Measurements from ENCODE around the gene C14orf119.

The C14orf119 gene

GRCh38 chr14:23066855-23067744 is 28.2 kb upstream of the C14orf119 start:
- H3K4me3 ChIP-seq (ENCODE audit: low read depth in 1 of 2, low read length in 2 of 2), result no peak overlapping the region
- H3K9me3 ChIP-seq (ENCODE audit: low read length), result no peaks in the 10 kb centered on the region
- peaks cover 59% of the 10 kb centered on the region for H3K36me3 ChIP-seq (ENCODE audit: insufficient read depth, low read length)
- no peak overlapping the region for H3K27ac ChIP-seq (ENCODE audit: low read depth, low read length)
- no peak overlapping the region for H3K9ac ChIP-seq (ENCODE audit: low read length)
- no peaks in the 10 kb centered on the region for H3K27me3 ChIP-seq (ENCODE audit: control insufficient read depth in 1 of 2, insufficient read depth in 2 of 2, low read length in 2 of 2)
- H3K4me1 ChIP-seq (ENCODE audit: insufficient read depth, low read length), result peaks cover 19% of the 10 kb centered on the region

- Histone ChIP-seq H3K27ac (ENCODE audit: low read depth, low read length) (no peak overlapping the region), H3K9ac (ENCODE audit: low read length) (no peak overlapping the region), H3K4me1 (ENCODE audit: insufficient read depth, low read length) (peaks cover 18% of the 10 kb centered on the region), H3K4me3 (ENCODE audit: low read depth in 1 of 2, low read length in 2 of 2) (no peak overlapping the region), H3K9me3 (ENCODE audit: low read length) (no peaks in the 10 kb centered on the region), H3K36me3 (ENCODE audit: insufficient read depth, low read length) (peaks cover 57% of the 10 kb centered on the region), H3K27me3 (ENCODE audit: control insufficient read depth in 1 of 2, insufficient read depth in 2 of 2, low read length in 2 of 2) (no peaks in the 10 kb centered on the region)
Observed at GRCh38 chr14:23067847-23068788, 27.2 kb upstream of the C14orf119 start.

- Histone ChIP-seq H3K27me3 (ENCODE audit: control insufficient read depth in 1 of 2, insufficient read depth in 2 of 2, low read length in 2 of 2) (no peaks in the 10 kb centered on the region), H3K9me3 (ENCODE audit: low read length) (no peaks in the 10 kb centered on the region), H3K27ac (ENCODE audit: low read depth, low read length) (peak overlapping the region; percentile 2), H3K4me3 (ENCODE audit: low read depth in 1 of 2, low read length in 2 of 2) (no peak overlapping the region), H3K36me3 (ENCODE audit: insufficient read depth, low read length) (peaks cover 53% of the 10 kb centered on the region), H3K4me1 (ENCODE audit: insufficient read depth, low read length) (peaks cover 18% of the 10 kb centered on the region), H3K9ac (ENCODE audit: low read length) (no peak overlapping the region)
Observed at GRCh38 chr14:23068789-23069412, 26.4 kb upstream of the C14orf119 start.

- peak overlapping the region; percentile 2 for H3K27ac ChIP-seq (ENCODE audit: low read depth, low read length)
- peaks cover 53% of the 10 kb centered on the region for H3K36me3 ChIP-seq (ENCODE audit: insufficient read depth, low read length)
- no peak overlapping the region for H3K4me3 ChIP-seq (ENCODE audit: low read depth in 1 of 2, low read length in 2 of 2)
- H3K4me1 ChIP-seq (ENCODE audit: insufficient read depth, low read length), result peaks cover 18% of the 10 kb centered on the region
- no peaks in the 10 kb centered on the region for H3K9me3 ChIP-seq (ENCODE audit: low read length)
- H3K9ac ChIP-seq (ENCODE audit: low read length), result no peak overlapping the region
- H3K27me3 ChIP-seq (ENCODE audit: control insufficient read depth in 1 of 2, insufficient read depth in 2 of 2, low read length in 2 of 2), result no peaks in the 10 kb centered on the region
Observed at GRCh38 chr14:23069413-23069806, 25.9 kb upstream of the C14orf119 start.

GRCh38 chr14:23070262-23071129 is 24.8 kb upstream of the C14orf119 start:
- Histone ChIP-seq H3K27me3 (ENCODE audit: control insufficient read depth in 1 of 2, insufficient read depth in 2 of 2, low read length in 2 of 2) (no peaks in the 10 kb centered on the region), H3K9me3 (ENCODE audit: low read length) (no peaks in the 10 kb centered on the region), H3K9ac (ENCODE audit: low read length) (peak overlapping the region; percentile 80), H3K4me3 (ENCODE audit: low read depth in 1 of 2, low read length in 2 of 2) (peak overlapping the region; percentile 50 to 73), H3K27ac (ENCODE audit: low read depth, low read length) (peak overlapping the region; percentile 90), H3K4me1 (ENCODE audit: insufficient read depth, low read length) (peaks cover 18% of the 10 kb centered on the region), H3K36me3 (ENCODE audit: insufficient read depth, low read length) (peaks cover 54% of the 10 kb centered on the region)

GRCh38 chr14:23071244-23071920 is 23.9 kb upstream of the C14orf119 start:
- peak overlapping the region; percentile 90 for H3K27ac ChIP-seq (ENCODE audit: low read depth, low read length)
- H3K36me3 ChIP-seq (ENCODE audit: insufficient read depth, low read length), result peaks cover 54% of the 10 kb centered on the region
- H3K9me3 ChIP-seq (ENCODE audit: low read length), result no peaks in the 10 kb centered on the region
- peak overlapping the region; percentile 50 to 73 for H3K4me3 ChIP-seq (ENCODE audit: low read depth in 1 of 2, low read length in 2 of 2)
- H3K27me3 ChIP-seq (ENCODE audit: control insufficient read depth in 1 of 2, insufficient read depth in 2 of 2, low read length in 2 of 2), result no peaks in the 10 kb centered on the region
- peaks cover 18% of the 10 kb centered on the region for H3K4me1 ChIP-seq (ENCODE audit: insufficient read depth, low read length)
- H3K9ac ChIP-seq (ENCODE audit: low read length), result peak overlapping the region; percentile 80

- H3K9me3 ChIP-seq (ENCODE audit: low read length), result no peaks in the 10 kb centered on the region
- peaks cover 18% of the 10 kb centered on the region for H3K4me1 ChIP-seq (ENCODE audit: insufficient read depth, low read length)
- peak overlapping the region; percentile 90 for H3K27ac ChIP-seq (ENCODE audit: low read depth, low read length)
- H3K27me3 ChIP-seq (ENCODE audit: control insufficient read depth in 1 of 2, insufficient read depth in 2 of 2, low read length in 2 of 2), result no peaks in the 10 kb centered on the region
- H3K4me3 ChIP-seq (ENCODE audit: low read depth in 1 of 2, low read length in 2 of 2), result peak overlapping the region; percentile 50 to 73
- H3K36me3 ChIP-seq (ENCODE audit: insufficient read depth, low read length), result peaks cover 56% of the 10 kb centered on the region
- peak overlapping the region; percentile 80 for H3K9ac ChIP-seq (ENCODE audit: low read length)
Observed at GRCh38 chr14:23071921-23072539, 23.3 kb upstream of the C14orf119 start.

GRCh38 chr14:23074906-23075305 is 20.4 kb upstream of the C14orf119 start:
- Histone ChIP-seq H3K4me1 (ENCODE audit: insufficient read depth, low read length) (peaks cover 18% of the 10 kb centered on the region), H3K9me3 (ENCODE audit: low read length) (no peaks in the 10 kb centered on the region), H3K9ac (ENCODE audit: low read length) (no peak overlapping the region), H3K4me3 (ENCODE audit: low read depth in 1 of 2, low read length in 2 of 2) (no peak overlapping the region), H3K27ac (ENCODE audit: low read depth, low read length) (no peak overlapping the region), H3K36me3 (ENCODE audit: insufficient read depth, low read length) (peaks cover 70% of the 10 kb centered on the region), H3K27me3 (ENCODE audit: control insufficient read depth in 1 of 2, insufficient read depth in 2 of 2, low read length in 2 of 2) (no peaks in the 10 kb centered on the region)

GRCh38 chr14:23076785-23077408 is 18.4 kb upstream of the C14orf119 start:
- Histone ChIP-seq H3K36me3 (ENCODE audit: insufficient read depth, low read length) (peaks cover 90% of the 10 kb centered on the region), H3K27me3 (ENCODE audit: control insufficient read depth in 1 of 2, insufficient read depth in 2 of 2, low read length in 2 of 2) (no peaks in the 10 kb centered on the region)

More at GRCh38 chr14:23076785-23077408, 18.4 kb upstream of the C14orf119 start:
- peaks cover 6% of the 10 kb centered on the region for H3K4me1 ChIP-seq (ENCODE audit: insufficient read depth, low read length)
- H3K9me3 ChIP-seq (ENCODE audit: low read length), result no peaks in the 10 kb centered on the region
- no peak overlapping the region for H3K27ac ChIP-seq (ENCODE audit: low read depth, low read length)
- H3K9ac ChIP-seq (ENCODE audit: low read length), result no peak overlapping the region
- no peak overlapping the region for H3K4me3 ChIP-seq (ENCODE audit: low read depth in 1 of 2, low read length in 2 of 2)
